Transverse colon (tissue), 4 donors: ENCODE results near the gene GLRA2. TPM values are rescaled to one million over a fixed set of nuclear protein-coding genes. Genes with fewer than 3 reads are reported as not detected.

Experiments used
- DNase-seq: peaks from one replicate; pipeline ENCODE4 v3.0.0-alpha.2; 2019
- H3K27ac ChIP-seq, 4 donors: fragments of 200-600 bp; sonication (generic); 2 replicates each; pipeline ENCODE4 v1.5.1; 2016 to 2018; ENCODE audit warnings: inconsistent platforms in 4 of 4
- H3K27me3 ChIP-seq: fragments of 200-600 bp; sonication (generic); 2 replicates; pipeline ENCODE4 v1.5.1; 2017; ENCODE audit warnings: inconsistent platforms
- H3K36me3 ChIP-seq, 4 donors: fragments of 200-600 bp; sonication (generic); 2 replicates each; pipeline ENCODE4 v1.5.1; 2017 to 2019; ENCODE audit warnings: inconsistent platforms in 4 of 4
- H3K4me1 ChIP-seq, 4 donors: fragments of 200-600 bp; sonication (generic); 2 replicates each; pipeline ENCODE4 v1.5.1; 2017 to 2020; ENCODE audit warnings: inconsistent platforms in 4 of 4
- H3K4me3 ChIP-seq, 4 donors: fragments of 200-600 bp; sonication (generic); 1 replicate in 1 of 4; 2 replicates in 3 of 4; pipeline versions ENCODE4 v1.5.1 to v1.6.1; 2017 to 2019; ENCODE audit warnings: inconsistent platforms in 4 of 4
- H3K9me3 ChIP-seq, 2 donors: fragments of 200-600 bp; sonication (generic); 2 replicates each; pipeline ENCODE4 v1.5.1; 2017 to 2019; ENCODE audit warnings: inconsistent platforms in 2 of 2
- EP300 ChIP-seq: sonication (generic); formaldehyde crosslinking; IDR thresholded peaks from one replicate; pipeline ENCODE4 v1.6.1; 2017; ENCODE audit warnings: antibody characterized with exemption, low read depth
- POLR2A ChIP-seq: fragments of 450-650 bp; IDR thresholded peaks from one replicate; pipeline ENCODE4 v1.6.1; 2016; ENCODE audit warnings: antibody characterized with exemption, mild to moderate bottlenecking, moderate library complexity
- POLR2AphosphoS5 ChIP-seq, 3 donors: sonication (generic); formaldehyde crosslinking; IDR thresholded peaks; one replicate each; pipeline ENCODE4 v1.6.1; 2016; ENCODE audit warnings: antibody characterized with exemption in 3 of 3
- WGBS, 2 donors: methylation state at CpG; one replicate each; pipeline ENCODE4 v1.1.5; 2018; ENCODE audit warnings: low coverage in 1 of 2; 5-methylcytosine and 5-hydroxymethylcytosine counted together
- in situ Hi-C, 4 donors: fragments of 200-750 bp; cut with MboI; loops; one replicate each; pipeline versions ENCODE4 v1.15.0 to v1.15.1; 2017; ENCODE audit warnings: low sequenced_read_pairs in 3 of 4, low pct_ligation_motif_present in 1 of 4, low pct_unique_long_range_greater_than_20kb in 1 of 4
- intact Hi-C: fragments of 100-400 bp; cut with DNase I; formaldehyde crosslinking; loops from one replicate; pipeline ENCODE4 v1.15.1; 2023; ENCODE audit warnings: low total_unique reads
- total RNA-seq, 4 donors: library from RNA; depleted of rRNA; stranded (reverse); fragments of >200 nt; gene quantifications; one replicate each; pipeline ENCODE4 v1.1.0, GENCODE V29; 2016
- TF ChIP-seq, protein P1 (sequence below), 5 experiments: fragments of 200-600 bp in 3 of 5; fragments of 450-650 bp in 2 of 5; sonication (generic) in 3 of 5; IDR thresholded peaks; 1 replicate in 2 of 5; 2 replicates in 3 of 5; pipeline ENCODE4 v1.5.1; 2016 to 2017; ENCODE audit warnings: antibody characterized with exemption in 5 of 5, inconsistent platforms in 3 of 5, mild to moderate bottlenecking in 2 of 5, moderate library complexity in 1 of 5

The GLRA2 gene
- total RNA-seq, 4 donors from 2014 or later: 0.79 to 1.8 TPM; not detected in 2

GRCh38 chrX:14700982-14701381, 171.6 kb downstream of the GLRA2 start:
- H3K36me3 ChIP-seq: no peaks in the 10 kb centered on the region
- intact Hi-C loops: no loop called here
- H3K4me3 ChIP-seq: no peak overlapping the region
- in situ Hi-C loops: no loop called here
- WGBS, 2 donors: 68 to 70% methylated on average over 4 to 5 of the region's 5 CpGs
- no peaks in the 10 kb centered on the region for H3K27me3 ChIP-seq
- H3K27ac ChIP-seq: no peak overlapping the region
- no peaks in the 10 kb centered on the region for H3K4me1 ChIP-seq
- no peak for DNase-seq
- H3K9me3 ChIP-seq: no peaks in the 10 kb centered on the region
- no peak for TF ChIP-seq POLR2AphosphoS5 (IDR thresholded peaks at IDR 0.05)
- no peak for TF ChIP-seq POLR2A
- TF ChIP-seq, protein P1, sequence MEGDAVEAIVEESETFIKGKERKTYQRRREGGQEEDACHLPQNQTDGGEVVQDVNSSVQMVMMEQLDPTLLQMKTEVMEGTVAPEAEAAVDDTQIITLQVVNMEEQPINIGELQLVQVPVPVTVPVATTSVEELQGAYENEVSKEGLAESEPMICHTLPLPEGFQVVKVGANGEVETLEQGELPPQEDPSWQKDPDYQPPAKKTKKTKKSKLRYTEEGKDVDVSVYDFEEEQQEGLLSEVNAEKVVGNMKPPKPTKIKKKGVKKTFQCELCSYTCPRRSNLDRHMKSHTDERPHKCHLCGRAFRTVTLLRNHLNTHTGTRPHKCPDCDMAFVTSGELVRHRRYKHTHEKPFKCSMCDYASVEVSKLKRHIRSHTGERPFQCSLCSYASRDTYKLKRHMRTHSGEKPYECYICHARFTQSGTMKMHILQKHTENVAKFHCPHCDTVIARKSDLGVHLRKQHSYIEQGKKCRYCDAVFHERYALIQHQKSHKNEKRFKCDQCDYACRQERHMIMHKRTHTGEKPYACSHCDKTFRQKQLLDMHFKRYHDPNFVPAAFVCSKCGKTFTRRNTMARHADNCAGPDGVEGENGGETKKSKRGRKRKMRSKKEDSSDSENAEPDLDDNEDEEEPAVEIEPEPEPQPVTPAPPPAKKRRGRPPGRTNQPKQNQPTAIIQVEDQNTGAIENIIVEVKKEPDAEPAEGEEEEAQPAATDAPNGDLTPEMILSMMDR (IDR thresholded peaks at IDR 0.05): no peak
- TF ChIP-seq EP300: no peak

DNA sequence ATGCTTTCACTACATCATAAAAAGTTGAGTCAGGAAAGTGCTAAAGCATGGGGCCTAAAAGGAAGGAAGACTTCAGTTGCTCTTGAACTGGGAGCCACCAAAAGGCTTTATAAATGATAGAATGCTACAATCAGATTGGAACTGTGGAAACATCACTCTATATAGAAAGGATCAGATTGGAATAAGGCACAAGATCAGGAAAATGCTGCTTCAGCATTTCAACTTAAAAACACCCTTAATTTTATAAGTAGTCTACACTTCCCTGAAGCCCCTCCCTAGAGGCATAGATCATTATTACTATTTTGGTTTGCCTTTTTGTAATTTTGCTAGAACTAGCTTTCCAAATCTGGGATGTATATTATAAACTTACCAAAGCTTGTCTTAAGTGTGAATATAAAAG, 172.8 kb downstream of the GLRA2 start:
- no peak overlapping the region for H3K4me3 ChIP-seq
- H3K27me3 ChIP-seq: no peaks in the 10 kb centered on the region
- no peaks in the 10 kb centered on the region for H3K9me3 ChIP-seq
- no peak overlapping the region for H3K27ac ChIP-seq
- H3K4me1 ChIP-seq: no peaks in the 10 kb centered on the region
- TF ChIP-seq EP300 (no peak), POLR2A (no peak), POLR2AphosphoS5 (IDR thresholded peaks at IDR 0.05) (no peak)
- TF ChIP-seq, protein P1 (IDR thresholded peaks at IDR 0.05): no peak
- H3K36me3 ChIP-seq: no peaks in the 10 kb centered on the region
- intact Hi-C loops (no loop called here), in situ Hi-C loops (no loop called here)
- DNase-seq: no peak

GRCh38 chrX:14712096-14712495, 182.8 kb downstream of the GLRA2 start:
- H3K27ac ChIP-seq: no peak overlapping the region
- H3K27me3 ChIP-seq: no peaks in the 10 kb centered on the region
- no peaks in the 10 kb centered on the region for H3K36me3 ChIP-seq
- DNase-seq: no peak
- TF ChIP-seq, protein P1 (IDR thresholded peaks at IDR 0.05): no peak
- TF ChIP-seq POLR2AphosphoS5 (IDR thresholded peaks at IDR 0.05) (no peak), EP300 (no peak), POLR2A (no peak)
- no peaks in the 10 kb centered on the region for H3K9me3 ChIP-seq
- no peak overlapping the region for H3K4me3 ChIP-seq
- intact Hi-C loops: no loop called here
- in situ Hi-C loops: no loop called here
- H3K4me1 ChIP-seq: no peaks in the 10 kb centered on the region
- WGBS, 2 donors: 77 to 89% methylated on average over 3 of the region's 3 CpGs

DNA sequence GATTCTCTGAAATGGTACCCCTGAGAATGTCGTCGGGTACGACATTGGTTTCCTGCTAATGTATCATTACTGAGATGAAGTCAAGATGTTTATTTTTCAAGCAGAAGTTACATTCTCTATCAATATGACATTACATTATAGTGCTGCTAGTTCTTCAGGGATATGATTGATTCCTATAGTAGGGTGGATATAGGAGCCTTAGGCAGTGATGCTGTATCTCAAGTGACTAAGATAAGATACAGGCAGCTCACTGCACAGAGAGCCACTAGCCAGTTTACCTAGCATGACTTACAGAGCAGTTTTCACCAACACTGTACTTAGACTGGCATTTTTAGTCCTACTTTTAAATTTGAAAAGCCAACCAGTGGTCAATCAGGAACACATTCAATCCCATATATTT, 188.6 kb downstream of the GLRA2 start:
- in situ Hi-C loops (no loop called here), intact Hi-C loops (no loop called here)
- no peak for TF ChIP-seq POLR2AphosphoS5 (IDR thresholded peaks at IDR 0.05)
- no peak for TF ChIP-seq POLR2A
- no peak for TF ChIP-seq EP300
- TF ChIP-seq, protein P1 (IDR thresholded peaks at IDR 0.05): no peak
- no peaks in the 10 kb centered on the region for H3K36me3 ChIP-seq
- DNase-seq: no peak
- 98 to 100% methylated on average over 1 to 3 of the region's 3 CpGs for WGBS, 2 donors
- no peak overlapping the region for H3K27ac ChIP-seq
- H3K9me3 ChIP-seq: no peaks in the 10 kb centered on the region
- no peaks in the 10 kb centered on the region for H3K4me1 ChIP-seq
- no peak overlapping the region for H3K4me3 ChIP-seq
- no peaks in the 10 kb centered on the region for H3K27me3 ChIP-seq
